ENCODE measurements around the gene FUT8. TPM values are rescaled to one million over a fixed set of nuclear protein-coding genes. Genes with fewer than 3 reads are reported as not detected.

Gene FUT8
- total and polyA plus RNA-seq, 2 of the 8 experiments (the other 6 are each of a cell fraction or from before 2014, with no cell fraction given), result 10.5 to 25.1 TPM

GRCh38 chr14:65370801-65371248, 41.7 kb upstream of the FUT8 start:
- Histone ChIP-seq H3K4ac (replicated peaks; ENCODE audit: insufficient read length, low read depth, low read length) (no peak overlapping the region), H3K4me3 (ENCODE audit: extremely low read depth in 1 of 4, insufficient read depth in 2 of 4, low read depth in 3 of 4, low read length in 4 of 4) (peak overlapping the region in 1 of 4 experiments; percentile 17; a peak in 1 of 8 replicates), H2AFZ (ENCODE audit: low read length) (no peak overlapping the region), H3K79me1 (ENCODE audit: low read depth, low read length) (no peaks in the 10 kb centered on the region), H3K23me2 (ENCODE audit: low read depth, low read length) (no peaks in the 10 kb centered on the region), H3K56ac (replicated peaks; ENCODE audit: insufficient read length, low read depth, low read length) (no peak overlapping the region), H4K5ac (ENCODE audit: insufficient read length, low read depth, low read length) (no peak overlapping the region), H3K18ac (ENCODE audit: extremely low read depth, low read length) (no peak overlapping the region; the same call in 1 of the 2 replicates), H3K23ac (ENCODE audit: insufficient read length) (no peak overlapping the region), H3K9me3 (ENCODE audit: insufficient read depth in 2 of 2, low read depth in 1 of 2, low read length in 1 of 2) (no peaks in the 10 kb centered on the region), H3K27me3 (replicated peaks in 1 of 4; ENCODE audit: control insufficient read depth in 3 of 4, extremely low read depth in 1 of 4, insufficient read depth in 3 of 4, low read length in 3 of 4) (no peaks in the 10 kb centered on the region), H3K4me1 (replicated peaks in 1 of 4; ENCODE audit: control insufficient read depth in 3 of 4, insufficient read depth in 4 of 4, low read length in 3 of 4) (peaks cover 0 to 4% (median 3%) of the 10 kb centered on the region in 4 experiments; a peak in 3 of 7 replicates), H3K27ac (ENCODE audit: low read depth, low read length) (no peak overlapping the region), H3K14ac (ENCODE audit: insufficient read length) (no peak overlapping the region), H2AK5ac (ENCODE audit: low read depth, low read length) (no peak overlapping the region), H4K8ac (ENCODE audit: extremely low read depth, insufficient read depth, low read length) (no peak overlapping the region), H2BK15ac (ENCODE audit: low read length) (no peak overlapping the region), H2BK120ac (replicated peaks; ENCODE audit: low read depth, low read length) (no peak overlapping the region), H2BK20ac (ENCODE audit: low read length) (no peak overlapping the region), H3K9ac (replicated peaks in 1 of 4; ENCODE audit: extremely low read depth in 1 of 4, low read depth in 3 of 4, low read length in 3 of 4) (0 out of 7 replicates have a peak overlapping the region, but pooled peaks of 1 of the 4 experiments have one; percentile 32), H3K4me2 (ENCODE audit: insufficient read depth in 1 of 2, low read depth in 2 of 2, low read length in 2 of 2) (peak overlapping the region in 1 of 2 experiments; percentile 58; a peak in 2 of 4 replicates), H4K91ac (replicated peaks; ENCODE audit: insufficient read length, low read length) (no peak overlapping the region), H2BK5ac (ENCODE audit: low read depth, low read length) (no peak overlapping the region), H4K20me1 (replicated peaks in 1 of 2; ENCODE audit: control insufficient read depth in 1 of 2, insufficient read depth in 2 of 2, low read length in 2 of 2) (no peaks in the 10 kb centered on the region), H2BK12ac (ENCODE audit: low read depth, low read length) (no peak overlapping the region), H3K36me3 (ENCODE audit: control insufficient read depth in 2 of 4, insufficient read depth in 4 of 4, low read length in 3 of 4) (no peaks in the 10 kb centered on the region), H3K79me2 (ENCODE audit: control insufficient read depth in 1 of 2, insufficient read depth in 2 of 2, low read length in 2 of 2) (no peaks in the 10 kb centered on the region)
- FAIRE-seq, result peak; percentile 13
- WGBS, 2 experiments (ENCODE audit: extremely low coverage in 1 of 2, insufficient coverage in 1 of 2, insufficient read length in 1 of 2, insufficient replicate concordance in 2 of 2, low coverage in 1 of 2, low lambda C conversion rate in 2 of 2, missing lambda C conversion rate in 1 of 2), result 31% methylated on average over 7 of the region's 7 CpGs; no CpG with 5 or more reads in 1 of the 2 experiments
- ChIA-PET CTCF (ENCODE audit: partially characterized antibody) (interaction anchor here (0.8 to 2.3 kb wide), 4 partner anchors 10 to 351 kb away, joined by 3 to 9 read pairs (median 4); no protein-coding TSS in a partner anchor), POLR2A (ENCODE audit: partially characterized antibody) (no interaction called here)
- no peak for DNase-seq (ENCODE audit: low read depth in 1 of 2, low spot score in 2 of 2)
- TF ChIP-seq CBX8 (IDR thresholded peaks at IDR 0.05; ENCODE audit: borderline replicate concordance, low read depth, low read length) (no peak), SP2 (IDR thresholded peaks at IDR 0.05; ENCODE audit: low read length) (no peak), BCL11A (IDR thresholded peaks at IDR 0.05; ENCODE audit: low read depth in 2 of 2, low read length in 2 of 2) (no peak), GABPA (IDR thresholded peaks at IDR 0.05; ENCODE audit: borderline replicate concordance, insufficient read depth, low read length) (no peak), PHF8 (conservative IDR thresholded peaks at IDR 0.05; ENCODE audit: low read depth, low read length) (no peak), KDM4A (IDR thresholded peaks at IDR 0.05; ENCODE audit: low read depth, low read length, severe bottlenecking) (no peak), TAF7 (optimal IDR thresholded peaks at IDR 0.05; ENCODE audit: borderline replicate concordance, low read depth, low read length) (no peak), CBX5 (IDR thresholded peaks at IDR 0.05; ENCODE audit: low read depth, low read length) (no peak), POLR2AphosphoS5 (IDR thresholded peaks at IDR 0.05; ENCODE audit: low read depth, low read length) (no peak), YY1 (IDR thresholded peaks at IDR 0.05; ENCODE audit: low read depth, low read length) (no peak), CTCF (IDR thresholded peaks at IDR 0.05; ENCODE audit: control extremely low read depth in 1 of 3, insufficient read depth in 1 of 3, low read depth in 1 of 3, low read length in 3 of 3) (no peak)

All from H1 (cell line).